ENCODE data around the gene COPA.

GRCh38 chr1:160367934-160368923 is 25.2 kb upstream of the COPA start:
- TF ChIP-seq, protein P1, sequence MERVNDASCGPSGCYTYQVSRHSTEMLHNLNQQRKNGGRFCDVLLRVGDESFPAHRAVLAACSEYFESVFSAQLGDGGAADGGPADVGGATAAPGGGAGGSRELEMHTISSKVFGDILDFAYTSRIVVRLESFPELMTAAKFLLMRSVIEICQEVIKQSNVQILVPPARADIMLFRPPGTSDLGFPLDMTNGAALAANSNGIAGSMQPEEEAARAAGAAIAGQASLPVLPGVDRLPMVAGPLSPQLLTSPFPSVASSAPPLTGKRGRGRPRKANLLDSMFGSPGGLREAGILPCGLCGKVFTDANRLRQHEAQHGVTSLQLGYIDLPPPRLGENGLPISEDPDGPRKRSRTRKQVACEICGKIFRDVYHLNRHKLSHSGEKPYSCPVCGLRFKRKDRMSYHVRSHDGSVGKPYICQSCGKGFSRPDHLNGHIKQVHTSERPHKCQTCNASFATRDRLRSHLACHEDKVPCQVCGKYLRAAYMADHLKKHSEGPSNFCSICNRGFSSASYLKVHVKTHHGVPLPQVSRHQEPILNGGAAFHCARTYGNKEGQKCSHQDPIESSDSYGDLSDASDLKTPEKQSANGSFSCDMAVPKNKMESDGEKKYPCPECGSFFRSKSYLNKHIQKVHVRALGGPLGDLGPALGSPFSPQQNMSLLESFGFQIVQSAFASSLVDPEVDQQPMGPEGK (CRISPR knock-in tag; IDR thresholded peaks at IDR 0.05; ENCODE audit: borderline replicate concordance) = no peak
- no peak for TF ChIP-seq TSHZ2 (CRISPR knock-in tag; IDR thresholded peaks at IDR 0.05)
- TF ChIP-seq TOX (CRISPR knock-in tag; IDR thresholded peaks at IDR 0.05; ENCODE audit: borderline replicate concordance) = no peak
- TF ChIP-seq, protein P2, sequence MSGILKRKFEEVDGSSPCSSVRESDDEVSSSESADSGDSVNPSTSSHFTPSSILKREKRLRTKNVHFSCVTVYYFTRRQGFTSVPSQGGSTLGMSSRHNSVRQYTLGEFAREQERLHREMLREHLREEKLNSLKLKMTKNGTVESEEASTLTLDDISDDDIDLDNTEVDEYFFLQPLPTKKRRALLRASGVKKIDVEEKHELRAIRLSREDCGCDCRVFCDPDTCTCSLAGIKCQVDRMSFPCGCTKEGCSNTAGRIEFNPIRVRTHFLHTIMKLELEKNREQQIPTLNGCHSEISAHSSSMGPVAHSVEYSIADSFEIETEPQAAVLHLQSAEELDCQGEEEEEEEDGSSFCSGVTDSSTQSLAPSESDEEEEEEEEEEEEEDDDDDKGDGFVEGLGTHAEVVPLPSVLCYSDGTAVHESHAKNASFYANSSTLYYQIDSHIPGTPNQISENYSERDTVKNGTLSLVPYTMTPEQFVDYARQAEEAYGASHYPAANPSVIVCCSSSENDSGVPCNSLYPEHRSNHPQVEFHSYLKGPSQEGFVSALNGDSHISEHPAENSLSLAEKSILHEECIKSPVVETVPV (CRISPR knock-in tag; IDR thresholded peaks at IDR 0.05) = no peak
- TF ChIP-seq ZFP3 (CRISPR knock-in tag; IDR thresholded peaks at IDR 0.05) = no peak
- no peak for TF ChIP-seq ZFP30 (CRISPR knock-in tag; IDR thresholded peaks at IDR 0.05)
- no peak for TF ChIP-seq POU6F1 (CRISPR knock-in tag; IDR thresholded peaks at IDR 0.05; ENCODE audit: borderline replicate concordance, low read depth)
- TF ChIP-seq RARB (CRISPR knock-in tag; IDR thresholded peaks at IDR 0.05) = no peak
- no peak for TF ChIP-seq OSR1 (CRISPR knock-in tag; IDR thresholded peaks at IDR 0.05)
- TF ChIP-seq ZNF8 (CRISPR knock-in tag; IDR thresholded peaks at IDR 0.05) = no peak
- TF ChIP-seq PPARA (CRISPR knock-in tag; IDR thresholded peaks at IDR 0.05; ENCODE audit: borderline replicate concordance) = no peak
- TF ChIP-seq ISL1 (CRISPR knock-in tag; IDR thresholded peaks at IDR 0.05) = no peak
